Erythroblast (primary cell): ENCODE data around the gene NDUFV2.

Experiments
- GATA1 ChIP-seq: IDR thresholded peaks from 2 replicates; pipeline ENCODE4 v1.6.1; 2011; ENCODE audit warnings: low read depth, mild to moderate bottlenecking, control low read depth, low read length, moderate library complexity
- POLR2A ChIP-seq: IDR thresholded peaks from 2 replicates; pipeline ENCODE4 v1.6.1; 2011; ENCODE audit warnings: mild to moderate bottlenecking, low read length

GRCh38 chr18:9133225-9133624 lies 30.7 kb downstream of the NDUFV2 start:
- TF ChIP-seq POLR2A (no peak), GATA1 (no peak)
